ENCODE measurements around the gene DNHD1.

Gene DNHD1

DNA sequence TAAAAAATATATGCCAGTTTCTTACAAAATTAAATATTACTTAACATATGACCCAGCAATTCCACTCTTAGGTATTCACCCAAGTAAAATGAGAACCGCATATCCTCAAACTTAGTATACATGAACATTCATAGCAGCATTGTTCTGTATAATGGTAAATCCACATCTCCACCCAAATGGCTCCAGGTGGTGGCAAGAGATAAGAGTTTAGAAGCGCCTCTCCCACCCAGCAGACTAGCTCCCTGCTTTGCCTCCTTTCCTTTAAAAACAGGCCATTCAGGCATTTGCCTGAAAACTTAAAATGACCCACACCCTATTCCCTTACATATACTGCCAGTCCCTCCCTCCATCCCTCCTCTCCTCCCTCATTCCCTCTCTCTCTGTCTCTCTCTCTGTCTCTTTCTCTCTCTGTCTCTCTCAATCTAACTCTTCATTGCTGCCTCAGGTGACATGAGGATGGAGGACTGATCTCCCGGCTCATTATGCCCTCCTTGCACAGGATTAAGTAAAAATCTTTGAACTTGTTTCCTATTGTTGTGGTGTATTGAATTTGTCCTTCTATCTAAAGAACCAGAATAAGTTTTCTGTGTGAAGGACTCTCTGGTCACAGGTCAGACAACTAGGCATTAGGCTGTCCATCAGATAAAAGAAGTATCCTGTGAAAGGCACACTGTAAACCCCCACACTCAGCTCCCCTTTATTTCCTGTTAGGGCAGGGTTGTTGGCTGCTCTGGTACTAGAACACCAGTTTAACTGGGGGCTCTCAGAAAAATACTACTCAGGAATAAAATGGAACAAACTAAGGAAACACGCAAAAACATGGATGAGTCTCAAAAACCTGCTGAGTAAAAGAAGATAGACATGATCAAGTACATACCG is 58.0 kb downstream of the DNHD1 start:
- Histone ChIP-seq H3K9me3 (ENCODE audit: control insufficient read depth, low read length) (no peaks in the 10 kb centered on the region), H3K4me3 (ENCODE audit: low read length) (no peak overlapping the region), H3K36me3 (ENCODE audit: control insufficient read depth, insufficient read depth, low read length, severe bottlenecking) (peaks cover 3% of the 10 kb centered on the region), H3K27me3 (replicated peaks; ENCODE audit: control insufficient read depth, insufficient read depth, low read length) (no peaks in the 10 kb centered on the region), H3K9ac (ENCODE audit: low read length) (no peak overlapping the region), H3K4me1 (ENCODE audit: control insufficient read depth, insufficient read depth, low read length) (no peaks in the 10 kb centered on the region)
- no peak for DNase-seq (ENCODE audit: low read depth)

DNA sequence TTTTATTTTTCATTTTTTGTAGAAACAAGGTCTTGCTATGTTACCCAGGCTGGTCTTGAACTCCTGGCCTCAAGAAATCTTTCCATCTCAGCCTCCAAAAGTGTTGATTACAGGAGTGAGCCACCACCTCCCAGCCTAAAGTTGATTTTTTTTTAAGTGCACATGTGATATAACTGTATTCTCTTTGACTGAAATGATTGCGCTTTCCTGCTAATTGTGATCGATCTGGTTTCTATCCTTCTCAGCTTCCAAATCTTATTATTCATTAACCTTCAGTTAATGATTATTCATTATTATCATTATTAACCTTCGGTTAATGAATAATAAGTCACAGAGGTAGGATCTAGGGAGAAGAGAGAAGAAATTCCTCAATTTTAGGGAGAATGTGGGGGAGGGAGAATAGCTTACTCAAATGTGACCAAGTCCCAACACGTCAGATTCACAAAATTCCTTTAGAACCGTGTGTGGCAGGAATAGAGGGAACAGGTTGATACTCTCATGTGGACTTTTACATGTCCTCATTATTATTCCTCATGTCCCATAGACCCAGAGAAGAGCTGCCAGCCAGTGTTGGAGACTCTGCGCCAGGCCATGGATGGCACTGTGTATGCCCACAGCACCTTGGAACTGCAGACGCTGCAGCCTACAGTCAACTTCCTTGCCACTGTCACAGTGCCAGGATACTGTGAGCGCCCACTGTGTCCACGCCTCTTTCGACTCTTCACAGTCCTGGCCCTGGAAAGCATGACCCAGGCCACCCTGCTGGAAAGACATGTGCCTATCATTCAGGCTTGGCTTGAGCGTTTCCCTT is 59.3 kb downstream of the DNHD1 start:
- H3K27me3 ChIP-seq (replicated peaks; ENCODE audit: control insufficient read depth, insufficient read depth, low read length) = no peaks in the 10 kb centered on the region
- peaks cover 3% of the 10 kb centered on the region for H3K36me3 ChIP-seq (ENCODE audit: control insufficient read depth, insufficient read depth, low read length, severe bottlenecking)
- H3K9me3 ChIP-seq (ENCODE audit: control insufficient read depth, low read length) = no peaks in the 10 kb centered on the region
- H3K9ac ChIP-seq (ENCODE audit: low read length) = no peak overlapping the region
- no peaks in the 10 kb centered on the region for H3K4me1 ChIP-seq (ENCODE audit: control insufficient read depth, insufficient read depth, low read length)
- no peak for DNase-seq (ENCODE audit: low read depth)
- no peak overlapping the region for H3K4me3 ChIP-seq (ENCODE audit: low read length)

DNA sequence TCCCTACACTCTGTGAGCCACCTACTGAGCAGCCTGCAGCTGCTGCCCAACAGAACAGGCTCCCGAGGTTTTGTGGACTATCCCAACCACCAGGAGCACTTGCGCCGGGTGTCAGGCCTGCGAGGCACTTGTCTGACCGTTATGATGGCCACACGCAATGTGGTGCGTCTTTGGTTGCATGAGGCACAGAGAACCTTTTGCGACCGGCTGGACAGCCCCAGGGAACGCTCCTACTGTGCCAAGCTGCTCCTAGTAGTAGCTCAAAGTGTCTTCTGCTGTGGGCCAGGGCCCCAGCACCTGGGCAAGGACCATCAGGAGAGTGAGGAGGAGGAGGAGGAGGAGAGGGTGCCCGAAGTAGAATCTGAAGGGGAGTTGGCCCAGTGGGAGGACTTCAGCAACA is 60.0 kb downstream of the DNHD1 start:
- Histone ChIP-seq H3K9ac (ENCODE audit: low read length) (no peak overlapping the region), H3K4me1 (ENCODE audit: control insufficient read depth, insufficient read depth, low read length) (no peaks in the 10 kb centered on the region), H3K27me3 (replicated peaks; ENCODE audit: control insufficient read depth, insufficient read depth, low read length) (no peaks in the 10 kb centered on the region), H3K4me3 (ENCODE audit: low read length) (no peak overlapping the region), H3K36me3 (ENCODE audit: control insufficient read depth, insufficient read depth, low read length, severe bottlenecking) (peaks cover 3% of the 10 kb centered on the region), H3K9me3 (ENCODE audit: control insufficient read depth, low read length) (no peaks in the 10 kb centered on the region)
- no peak for DNase-seq (ENCODE audit: low read depth)

DNA sequence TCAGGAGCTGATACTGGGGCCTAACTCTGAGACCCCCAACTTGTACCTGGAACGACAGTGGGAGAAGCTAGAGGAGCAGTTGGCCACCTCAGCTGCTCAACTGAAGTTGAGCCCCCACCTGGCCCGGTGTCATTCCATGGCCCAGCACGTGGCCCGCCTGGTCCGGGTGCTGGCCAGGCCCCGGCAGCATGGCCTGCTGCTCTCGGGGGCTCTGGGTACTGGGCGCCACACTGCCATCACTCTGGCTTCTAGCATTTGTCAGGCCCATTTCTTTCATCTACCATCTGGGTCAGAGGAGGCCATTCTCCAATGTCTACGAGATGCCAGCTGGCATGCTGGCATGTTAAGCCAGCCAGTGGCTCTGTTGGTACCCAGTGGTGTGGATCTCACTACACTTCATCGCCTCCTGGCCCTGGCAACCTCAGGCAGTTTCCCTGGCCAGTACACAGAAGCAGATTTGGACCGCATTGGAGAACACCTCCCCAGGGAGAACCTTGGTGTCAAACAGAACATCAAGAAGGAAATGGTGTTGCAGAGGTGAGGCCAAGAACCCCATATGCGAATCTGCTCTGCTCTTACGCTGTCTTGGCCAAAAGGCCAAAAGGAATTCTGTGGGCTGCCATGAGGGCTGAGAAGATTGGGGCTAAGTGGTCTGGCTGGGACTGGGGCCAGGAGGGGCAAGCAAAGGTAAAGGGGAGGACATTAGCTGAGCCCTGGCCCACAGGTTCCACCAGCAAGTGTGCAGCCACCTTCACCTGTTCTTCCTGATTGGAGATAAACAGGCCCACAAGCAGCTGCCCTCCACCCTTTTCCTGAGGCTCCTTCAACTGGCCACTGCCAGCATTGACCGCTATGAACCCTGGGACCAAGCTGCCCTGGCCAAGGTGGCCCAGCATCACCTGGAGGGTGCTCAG is 60.9 kb downstream of the DNHD1 start:
- Histone ChIP-seq H3K4me1 (ENCODE audit: control insufficient read depth, insufficient read depth, low read length) (no peaks in the 10 kb centered on the region), H3K9me3 (ENCODE audit: control insufficient read depth, low read length) (no peaks in the 10 kb centered on the region), H3K36me3 (ENCODE audit: control insufficient read depth, insufficient read depth, low read length, severe bottlenecking) (peaks cover 3% of the 10 kb centered on the region), H3K27me3 (replicated peaks; ENCODE audit: control insufficient read depth, insufficient read depth, low read length) (no peaks in the 10 kb centered on the region), H3K9ac (ENCODE audit: low read length) (no peak overlapping the region), H3K4me3 (ENCODE audit: low read length) (no peak overlapping the region)
- no peak for DNase-seq (ENCODE audit: low read depth)

DNA sequence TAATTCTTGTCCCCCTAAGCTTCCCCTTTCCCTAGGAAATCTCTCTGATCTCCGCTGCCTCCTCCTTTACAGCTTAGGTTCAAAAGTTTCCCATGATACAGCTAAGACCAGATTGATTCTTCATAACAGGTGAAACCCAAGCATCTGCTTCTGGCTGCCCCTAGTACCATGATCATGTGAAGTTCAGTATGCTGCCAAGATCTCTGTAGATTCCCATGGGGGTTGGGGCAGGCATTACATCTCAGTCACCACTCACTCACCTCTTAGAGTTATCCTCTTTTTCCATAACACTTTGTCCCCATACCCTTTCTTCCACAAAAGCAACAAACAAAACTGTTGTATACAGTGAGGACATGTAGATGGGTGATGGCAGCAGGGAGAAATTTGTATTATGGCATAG is 62.3 kb downstream of the DNHD1 start:
- DNase-seq (ENCODE audit: low read depth) = no peak
- Histone ChIP-seq H3K36me3 (ENCODE audit: control insufficient read depth, insufficient read depth, low read length, severe bottlenecking) (peaks cover 6% of the 10 kb centered on the region), H3K9ac (ENCODE audit: low read length) (no peak overlapping the region), H3K4me3 (ENCODE audit: low read length) (no peak overlapping the region), H3K9me3 (ENCODE audit: control insufficient read depth, low read length) (no peaks in the 10 kb centered on the region), H3K4me1 (ENCODE audit: control insufficient read depth, insufficient read depth, low read length) (no peaks in the 10 kb centered on the region), H3K27me3 (replicated peaks; ENCODE audit: control insufficient read depth, insufficient read depth, low read length) (no peaks in the 10 kb centered on the region)

DNA sequence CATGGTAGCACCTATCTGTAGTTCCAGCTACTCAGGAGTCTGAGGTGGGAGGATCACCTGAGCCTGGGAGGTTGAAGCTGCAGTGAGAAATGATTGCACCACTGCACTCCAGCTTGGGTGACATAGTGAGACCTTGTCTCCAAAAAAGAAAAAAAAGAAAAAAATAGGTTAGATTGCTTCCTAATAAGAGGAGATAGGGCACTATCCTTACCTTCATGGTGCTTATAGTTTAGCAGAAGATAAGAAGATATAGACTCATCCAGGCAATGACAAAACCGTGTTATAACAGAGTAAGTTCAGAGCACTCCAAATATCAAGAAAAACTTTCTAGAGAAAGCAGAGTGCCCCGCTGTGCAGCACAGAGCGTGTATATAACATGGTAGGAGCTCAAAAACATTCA is 64.2 kb downstream of the DNHD1 start:
- no peak for DNase-seq (ENCODE audit: low read depth)
- H3K4me1 ChIP-seq (ENCODE audit: control insufficient read depth, insufficient read depth, low read length) = no peaks in the 10 kb centered on the region
- no peaks in the 10 kb centered on the region for H3K9me3 ChIP-seq (ENCODE audit: control insufficient read depth, low read length)
- no peaks in the 10 kb centered on the region for H3K27me3 ChIP-seq (replicated peaks; ENCODE audit: control insufficient read depth, insufficient read depth, low read length)
- no peak overlapping the region for H3K4me3 ChIP-seq (ENCODE audit: low read length)
- peaks cover 9% of the 10 kb centered on the region for H3K36me3 ChIP-seq (ENCODE audit: control insufficient read depth, insufficient read depth, low read length, severe bottlenecking)
- no peak overlapping the region for H3K9ac ChIP-seq (ENCODE audit: low read length)

DNA sequence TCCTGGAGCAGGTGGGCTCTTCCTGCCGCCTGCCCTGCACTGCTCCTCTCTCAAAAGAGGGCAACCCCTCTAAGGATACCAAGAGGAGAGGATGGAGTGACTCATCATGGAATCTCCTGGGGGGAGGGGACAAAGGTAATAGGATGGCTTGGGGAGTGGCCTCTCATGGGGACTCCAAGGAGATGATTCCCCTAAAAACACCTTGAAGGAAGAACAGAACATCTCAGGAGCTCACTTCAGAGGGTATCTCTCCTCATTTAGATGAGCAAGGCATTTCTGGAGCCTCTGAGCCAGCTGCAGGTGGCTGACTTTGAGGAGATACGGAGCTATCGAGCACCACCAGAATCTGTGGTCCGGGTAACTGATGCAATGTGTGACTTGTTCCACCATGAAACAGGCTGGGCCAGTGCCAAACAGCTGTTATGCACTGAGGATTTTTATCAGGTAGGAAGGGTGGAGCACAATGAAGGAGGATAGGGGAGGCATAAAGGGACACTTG is 66.1 kb downstream of the DNHD1 start:
- peaks cover 3% of the 10 kb centered on the region for H3K4me1 ChIP-seq (ENCODE audit: control insufficient read depth, insufficient read depth, low read length)
- H3K9ac ChIP-seq (ENCODE audit: low read length) = no peak overlapping the region

DNA sequence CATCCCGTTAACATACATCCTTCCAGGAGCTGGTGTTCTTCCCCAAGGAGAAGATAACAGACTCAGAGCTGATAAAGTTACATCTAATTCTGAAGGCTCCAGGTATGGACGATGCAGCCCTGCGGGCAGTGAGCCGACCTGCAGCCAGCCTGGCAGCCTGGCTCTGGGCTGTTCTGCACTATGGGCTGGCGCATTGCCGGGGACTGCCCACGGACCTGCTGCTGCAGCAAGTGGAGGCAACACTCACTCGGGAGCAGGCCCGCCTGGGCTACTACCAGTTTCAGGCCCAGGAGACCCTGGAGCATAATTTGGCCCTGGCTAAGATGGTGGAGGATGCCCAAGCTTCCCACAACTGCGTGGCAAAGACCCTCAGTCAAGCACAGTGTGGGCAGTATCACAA is 66.6 kb downstream of the DNHD1 start:
- Histone ChIP-seq H3K36me3 (ENCODE audit: control insufficient read depth, insufficient read depth, low read length, severe bottlenecking) (peaks cover 6% of the 10 kb centered on the region), H3K9me3 (ENCODE audit: control insufficient read depth, low read length) (no peaks in the 10 kb centered on the region), H3K9ac (ENCODE audit: low read length) (no peak overlapping the region), H3K4me3 (ENCODE audit: low read length) (no peak overlapping the region), H3K4me1 (ENCODE audit: control insufficient read depth, insufficient read depth, low read length) (peaks cover 8% of the 10 kb centered on the region), H3K27me3 (replicated peaks; ENCODE audit: control insufficient read depth, insufficient read depth, low read length) (no peaks in the 10 kb centered on the region)
- DNase-seq (ENCODE audit: low read depth) = no peak

More for the DNA sequence above, 66.1 kb downstream of the DNHD1 start:
- no peak for DNase-seq (ENCODE audit: low read depth)
- H3K9me3 ChIP-seq (ENCODE audit: control insufficient read depth, low read length) = no peaks in the 10 kb centered on the region
- H3K4me3 ChIP-seq (ENCODE audit: low read length) = no peak overlapping the region
- peaks cover 7% of the 10 kb centered on the region for H3K36me3 ChIP-seq (ENCODE audit: control insufficient read depth, insufficient read depth, low read length, severe bottlenecking)
- H3K27me3 ChIP-seq (replicated peaks; ENCODE audit: control insufficient read depth, insufficient read depth, low read length) = no peaks in the 10 kb centered on the region

DNA sequence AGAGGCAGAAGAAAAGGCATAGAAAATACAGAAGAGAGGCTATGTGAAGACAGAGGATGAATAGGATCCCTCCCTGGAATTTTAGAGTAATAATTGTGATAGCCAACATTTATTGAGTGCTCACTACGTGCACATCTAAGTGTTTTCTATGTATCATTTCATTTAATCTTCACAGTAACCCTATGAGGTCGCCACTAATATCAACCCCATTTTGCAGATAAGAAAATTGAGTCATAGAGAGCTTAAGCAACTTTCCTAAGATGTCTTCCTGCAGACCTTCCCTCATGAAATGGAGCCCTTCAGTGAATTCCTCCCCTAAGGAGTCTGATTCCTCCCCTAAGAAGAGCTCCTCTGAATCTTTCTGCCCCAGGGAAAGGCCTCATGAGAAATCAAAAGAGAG is 68.2 kb downstream of the DNHD1 start:
- peaks cover 6% of the 10 kb centered on the region for H3K36me3 ChIP-seq (ENCODE audit: control insufficient read depth, insufficient read depth, low read length, severe bottlenecking)
- no peak overlapping the region for H3K9ac ChIP-seq (ENCODE audit: low read length)
- no peaks in the 10 kb centered on the region for H3K9me3 ChIP-seq (ENCODE audit: control insufficient read depth, low read length)
- H3K4me3 ChIP-seq (ENCODE audit: low read length) = no peak overlapping the region
- peaks cover 10% of the 10 kb centered on the region for H3K4me1 ChIP-seq (ENCODE audit: control insufficient read depth, insufficient read depth, low read length)
- H3K27me3 ChIP-seq (replicated peaks; ENCODE audit: control insufficient read depth, insufficient read depth, low read length) = no peaks in the 10 kb centered on the region
- DNase-seq (ENCODE audit: low read depth) = no peak

DNA sequence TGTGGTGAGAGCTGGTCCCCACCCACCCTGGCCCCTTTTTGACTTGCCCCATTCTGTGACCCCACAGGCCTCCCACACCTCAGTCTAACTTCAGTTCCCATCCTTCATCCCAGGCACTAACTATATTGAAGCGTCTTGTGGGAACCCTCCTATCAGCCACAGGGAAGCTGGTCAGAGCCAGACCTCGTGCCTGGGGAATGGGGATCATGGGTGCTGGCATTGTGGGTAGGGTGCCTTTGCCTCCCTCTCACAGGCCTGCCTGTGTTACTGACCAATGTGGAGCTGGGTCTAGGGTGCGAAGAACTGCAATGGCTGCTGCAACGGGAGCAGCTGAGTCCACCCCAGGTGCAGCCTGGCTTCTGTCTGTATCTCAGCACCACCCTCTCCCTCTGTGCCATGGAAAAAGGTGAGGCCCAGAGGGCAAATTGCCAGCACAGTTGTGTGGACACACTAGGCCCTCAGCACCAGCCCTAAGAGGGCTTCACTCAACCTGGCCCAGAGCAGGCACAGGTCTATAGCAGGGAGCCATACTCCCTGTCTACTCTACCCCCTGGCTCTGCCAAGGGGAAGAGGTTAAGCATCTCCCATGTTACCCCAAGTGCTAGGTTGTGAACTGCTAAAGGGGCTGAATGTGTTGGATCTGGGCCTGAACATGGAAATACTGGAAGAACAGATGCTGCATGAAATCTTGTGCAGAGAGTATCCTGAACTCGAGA is 69.1 kb downstream of the DNHD1 start:
- H3K4me1 ChIP-seq (ENCODE audit: control insufficient read depth, insufficient read depth, low read length) = peaks cover 10% of the 10 kb centered on the region
- no peak overlapping the region for H3K4me3 ChIP-seq (ENCODE audit: low read length)
- H3K9ac ChIP-seq (ENCODE audit: low read length) = no peak overlapping the region
- no peak for DNase-seq (ENCODE audit: low read depth)
- H3K27me3 ChIP-seq (replicated peaks; ENCODE audit: control insufficient read depth, insufficient read depth, low read length) = no peaks in the 10 kb centered on the region
- H3K9me3 ChIP-seq (ENCODE audit: control insufficient read depth, low read length) = no peaks in the 10 kb centered on the region
- H3K36me3 ChIP-seq (ENCODE audit: control insufficient read depth, insufficient read depth, low read length, severe bottlenecking) = peaks cover 6% of the 10 kb centered on the region
